Measurements from ENCODE around the gene TJP2.

Gene TJP2

GRCh38 chr9:69237702-69238295 is 63.7 kb downstream of the TJP2 start:
- no peak for DNase-seq

GRCh38 chr9:69243116-69243515 is 69.0 kb downstream of the TJP2 start:
- DNase-seq: no peak

- no peak for DNase-seq
Measured at GRCh38 chr9:69246629-69247028, 72.6 kb downstream of the TJP2 start.

DNA sequence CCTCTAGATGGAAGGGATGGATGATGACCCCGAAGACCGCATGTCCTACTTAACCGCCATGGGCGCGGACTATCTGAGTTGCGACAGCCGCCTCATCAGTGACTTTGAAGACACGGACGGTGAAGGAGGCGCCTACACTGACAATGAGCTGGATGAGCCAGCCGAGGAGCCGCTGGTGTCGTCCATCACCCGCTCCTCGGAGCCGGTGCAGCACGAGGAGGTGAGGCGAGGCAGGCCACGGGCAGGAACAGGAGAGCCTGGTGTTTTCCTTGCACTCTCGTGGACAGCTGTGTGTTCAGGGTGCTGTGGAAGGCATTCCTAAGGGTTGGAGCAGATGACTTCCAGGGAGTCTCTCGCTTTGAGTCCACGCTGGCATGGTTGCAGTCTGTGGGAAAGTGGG is 73.9 kb downstream of the TJP2 start:
- DNase-seq: no peak

DNA sequence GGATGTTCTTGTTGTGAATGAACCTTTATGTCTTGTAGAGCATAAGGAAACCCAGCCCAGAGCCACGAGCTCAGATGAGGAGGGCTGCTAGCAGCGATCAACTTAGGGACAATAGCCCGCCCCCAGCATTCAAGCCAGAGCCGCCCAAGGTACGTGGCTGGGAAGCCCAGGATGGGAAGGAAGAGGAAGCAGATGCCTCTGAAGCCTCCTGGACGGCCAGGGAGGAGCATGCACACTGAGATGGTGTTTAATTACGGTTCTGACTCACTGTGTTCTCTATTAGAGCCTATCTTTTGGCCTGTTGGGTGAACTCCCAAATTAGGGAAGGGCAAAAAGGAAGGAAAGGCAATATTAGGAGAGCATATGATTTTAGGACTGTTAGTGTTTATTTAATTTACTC is 75.3 kb downstream of the TJP2 start:
- DNase-seq: no peak

DNA sequence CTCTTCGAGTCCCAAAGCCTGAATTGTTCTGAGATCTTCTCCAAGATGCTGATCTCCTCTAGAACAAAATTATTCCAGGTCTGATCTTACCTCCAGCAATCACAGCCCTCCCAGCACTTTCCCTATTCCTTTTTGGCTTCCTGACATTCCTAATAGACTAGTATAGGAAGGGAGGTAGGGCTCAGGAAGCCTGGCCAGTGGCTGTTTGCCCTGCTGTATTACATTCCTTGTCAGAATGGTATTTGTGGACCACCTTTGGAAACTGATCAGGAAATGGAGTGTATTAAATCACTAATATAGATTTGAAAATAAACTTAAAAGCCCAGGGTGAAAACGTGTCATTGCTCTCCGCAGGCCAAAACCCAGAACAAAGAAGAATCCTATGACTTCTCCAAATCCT is 76.6 kb downstream of the TJP2 start:
- DNase-seq: no peak

GRCh38 chr9:69252436-69252835 is 78.4 kb downstream of the TJP2 start:
- no peak for DNase-seq

DNA sequence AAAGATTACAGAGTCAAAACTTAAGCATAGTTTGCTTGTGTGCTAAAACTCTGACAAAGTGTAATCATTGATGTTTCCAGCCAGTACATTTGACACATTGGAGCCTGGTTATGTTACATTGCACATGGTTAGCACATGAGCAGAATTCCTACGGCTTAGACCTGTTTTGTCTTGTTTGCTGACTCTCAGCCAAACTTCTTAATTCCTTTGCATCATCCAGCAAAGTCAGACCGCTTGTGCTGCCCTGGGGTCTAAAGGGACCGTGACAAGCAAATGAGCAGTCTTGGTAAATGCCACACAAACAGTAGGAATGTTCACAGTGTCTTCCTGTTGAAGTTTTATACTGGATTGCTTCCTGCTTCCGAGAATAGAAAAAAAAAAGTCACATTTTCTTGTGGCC is 79.0 kb downstream of the TJP2 start:
- DNase-seq: no peak

GRCh38 chr9:69254223-69254622 is 80.1 kb downstream of the TJP2 start:
- no peak for DNase-seq

- DNase-seq: no peak
Measured at GRCh38 chr9:69255591-69255990, 81.5 kb downstream of the TJP2 start.

- no peak for DNase-seq
Measured at GRCh38 chr9:69258551-69258950, 84.5 kb downstream of the TJP2 start.

GRCh38 chr9:69260161-69260560 is 86.1 kb downstream of the TJP2 start:
- no peak for DNase-seq

DNA sequence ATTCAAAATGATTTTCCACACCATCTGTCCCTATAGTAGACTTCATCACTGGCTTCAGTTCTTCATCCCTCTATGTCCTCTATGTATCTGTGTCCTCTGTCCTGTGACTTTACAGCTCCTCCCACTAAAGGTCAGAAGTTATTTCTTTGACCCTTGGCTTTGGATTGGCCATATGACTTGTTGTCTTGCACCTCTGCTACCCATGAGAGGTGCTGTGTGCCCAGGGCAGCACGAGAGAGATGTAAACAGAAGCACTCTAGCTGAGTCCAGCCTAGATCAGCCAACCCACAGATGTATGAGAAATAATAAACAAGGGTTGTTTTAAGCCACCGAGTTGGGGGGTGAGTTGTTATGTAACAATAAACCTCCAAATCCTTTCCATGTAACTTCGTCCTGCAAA is 87.6 kb downstream of the TJP2 start:
- DNase-seq: no peak

DNA sequence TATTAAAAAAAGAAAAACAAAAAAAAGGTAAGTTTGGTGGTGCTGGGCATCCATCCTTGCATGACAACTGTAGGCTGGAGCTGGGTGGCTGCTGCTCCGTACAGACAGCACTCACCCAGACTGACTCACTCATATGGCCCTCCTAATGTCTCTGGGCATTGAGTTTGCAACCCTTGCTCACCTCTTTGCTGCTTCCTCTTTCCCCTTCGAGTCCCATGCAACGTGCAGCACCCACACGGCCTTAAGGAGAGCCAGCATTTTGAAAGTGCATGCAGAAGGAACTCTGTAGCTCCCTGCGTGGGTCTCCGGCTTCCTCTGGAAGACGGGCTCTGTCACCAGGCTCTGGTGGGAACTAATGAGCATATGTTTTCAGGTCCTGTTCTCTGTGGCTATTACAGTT is 90.4 kb downstream of the TJP2 start:
- DNase-seq: no peak

DNA sequence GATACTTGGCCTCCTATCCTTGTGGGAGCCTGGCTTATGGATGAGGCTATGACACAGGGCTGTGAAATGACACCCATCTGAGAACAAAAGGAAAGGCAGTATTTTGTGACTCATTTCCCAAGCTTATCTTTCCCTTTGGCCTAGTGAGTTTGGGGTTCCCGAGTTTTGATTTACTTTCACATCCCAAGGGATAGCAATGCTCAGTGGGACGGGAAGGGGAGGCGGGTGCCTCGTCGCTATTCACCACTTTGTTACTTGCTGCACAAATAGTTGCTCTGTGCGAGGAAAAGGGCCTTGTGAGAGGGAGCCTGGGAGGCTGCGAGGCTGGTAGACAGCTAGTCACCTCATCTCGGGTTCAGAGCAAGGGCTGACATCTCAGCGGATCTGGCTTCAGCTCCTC is 91.8 kb downstream of the TJP2 start:
- no peak for DNase-seq

- DNase-seq: no peak
Measured at GRCh38 chr9:69272212-69272611, 98.1 kb downstream of the TJP2 start.

- no peak for DNase-seq
Measured at GRCh38 chr9:69273161-69273560, 99.1 kb downstream of the TJP2 start.

- no peak for DNase-seq
Measured at GRCh38 chr9:69276775-69277174, 102.7 kb downstream of the TJP2 start.

GRCh38 chr9:69279084-69279731 is 105.1 kb downstream of the TJP2 start:
- no peak for DNase-seq

DNA sequence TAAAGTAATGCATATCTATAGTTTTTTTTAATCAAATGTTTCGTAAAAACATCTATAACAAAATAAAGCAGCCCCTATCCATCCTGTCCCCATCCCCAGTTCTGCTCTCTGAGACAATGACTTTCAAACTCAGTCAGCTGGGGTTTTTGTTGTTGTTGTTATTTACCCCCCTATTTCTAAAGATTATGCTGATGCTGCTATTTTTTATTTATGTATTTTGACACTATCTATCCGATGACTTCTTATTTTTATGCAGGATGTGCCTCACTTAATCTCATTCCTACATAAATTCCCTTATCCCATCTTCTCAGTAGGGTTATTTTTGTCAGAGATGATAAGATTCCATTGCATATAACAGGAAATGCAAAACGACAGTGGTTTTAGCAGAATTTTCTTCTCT is 105.7 kb downstream of the TJP2 start:
- no peak for DNase-seq

- DNase-seq: no peak
Measured at GRCh38 chr9:69283003-69283402, 108.9 kb downstream of the TJP2 start.

GRCh38 chr9:69292078-69292477 is 118.0 kb downstream of the TJP2 start:
- DNase-seq: no peak

DNA sequence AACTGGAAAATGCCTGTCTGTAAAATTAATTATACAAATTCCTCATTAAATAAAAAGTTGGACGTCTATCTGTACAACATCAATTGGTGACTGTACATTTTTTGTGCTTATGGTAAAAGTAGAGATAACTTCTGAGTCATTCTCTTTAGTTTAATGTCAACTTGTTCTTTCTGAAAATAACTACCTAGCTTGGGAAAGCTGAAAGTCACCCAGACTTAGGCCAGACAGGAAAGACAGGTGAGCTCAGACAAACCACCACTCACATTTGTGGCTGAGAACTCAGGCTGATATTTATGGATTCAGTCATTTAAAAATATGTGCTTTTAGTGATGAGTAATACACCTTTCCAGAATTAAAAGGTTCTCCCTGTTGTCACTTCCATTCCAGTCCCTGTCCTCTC is 119.1 kb downstream of the TJP2 start:
- no peak for DNase-seq

DNA sequence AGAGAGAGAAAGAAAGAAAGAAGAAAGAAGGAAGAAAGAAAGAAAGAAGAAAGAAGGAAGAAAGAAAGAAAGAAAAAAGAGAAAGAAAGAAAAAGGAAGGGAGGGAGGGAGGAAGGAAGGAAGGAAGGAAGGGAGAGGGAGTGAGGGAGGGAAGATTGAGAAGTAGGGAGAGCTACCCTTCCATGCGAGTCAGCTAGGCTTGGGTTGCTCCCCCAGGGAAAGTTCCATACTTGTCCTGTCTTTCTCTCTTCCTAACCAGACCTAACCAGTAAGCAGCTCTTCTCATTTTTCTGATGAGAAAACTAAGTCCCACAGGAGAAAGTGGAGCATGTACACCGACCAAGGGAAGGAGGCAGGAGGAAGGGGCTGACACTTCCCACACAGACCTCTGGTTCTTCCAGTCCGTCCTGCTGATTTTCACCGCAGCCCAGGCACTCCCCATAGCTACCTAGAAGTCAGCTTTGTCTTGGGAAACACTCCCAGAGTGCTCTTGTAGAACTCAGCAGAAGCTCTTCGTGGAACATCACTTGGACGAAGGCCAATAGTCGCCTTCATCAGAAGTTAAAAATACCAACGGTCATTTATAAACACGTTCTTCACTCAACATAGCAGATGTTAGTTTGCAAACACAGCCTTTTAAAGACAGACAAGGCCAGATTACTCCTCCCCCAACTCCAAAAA is 121.9 kb downstream of the TJP2 start:
- no peak for DNase-seq

Data from NCI-H2081 treated with DMSO at 0.1 percent for 48 hours (cell line).